Upper lobe of left lung (tissue), 6 donors: Measurements from ENCODE around the gene AP1AR. TPM values are rescaled to one million over a fixed set of nuclear protein-coding genes. Genes with fewer than 3 reads are reported as not detected.
"Not testable (repeated sequence)": the region's sequence is repeated elsewhere in the genome, so short reads cannot be mapped to it uniquely, and the experiment has no call there.

Experiments used
- ATAC-seq, 2 donors: fragments of 200-7000 bp; cut with Tn5 transposase; one replicate each; pipeline ENCODE4 v1.9.1; 2022; ENCODE audit warnings: mild to moderate bottlenecking in 2 of 2, moderate library complexity in 2 of 2; ENCODE audit not compliant: low FRiP score in 2 of 2
- DNase-seq, 2 donors: peaks; one replicate each; pipeline ENCODE4 v3.0.0-alpha.2; 2019 to 2020
- H3K27ac ChIP-seq, 4 donors: fragments of 200-600 bp; sonication (generic); one replicate each; pipeline ENCODE4 v1.5.1; 2016 to 2019
- H3K27me3 ChIP-seq, 4 donors: fragments of 200-600 bp; sonication (generic); one replicate each; pipeline ENCODE4 v1.5.1; 2017 to 2019
- H3K36me3 ChIP-seq, 4 donors: fragments of 200-600 bp; sonication (generic); one replicate each; pipeline ENCODE4 v1.5.1; 2016 to 2019
- H3K4me1 ChIP-seq, 4 donors: fragments of 200-600 bp; sonication (generic); one replicate each; pipeline ENCODE4 v1.5.1; 2018 to 2019
- H3K4me3 ChIP-seq, 4 donors: fragments of 200-600 bp; sonication (generic); one replicate each; pipeline ENCODE4 v1.5.1; 2017 to 2019; ENCODE audit warnings: mild to moderate bottlenecking in 2 of 4, moderate library complexity in 1 of 4
- H3K9me3 ChIP-seq, 4 donors: fragments of 200-600 bp; sonication (generic); one replicate each; pipeline ENCODE4 v1.5.1; 2018 to 2019
- EP300 ChIP-seq, 4 donors: sonication (generic); formaldehyde crosslinking; IDR thresholded peaks; one replicate each; pipeline ENCODE4 v1.5.1; 2017; ENCODE audit warnings: antibody characterized with exemption in 4 of 4, control low read depth in 2 of 4
- POLR2A ChIP-seq, 4 donors: fragments of 450-650 bp; IDR thresholded peaks; one replicate each; pipeline ENCODE4 v1.5.1; 2016 to 2017; ENCODE audit warnings: antibody characterized with exemption in 4 of 4, mild to moderate bottlenecking in 2 of 4
- POLR2AphosphoS5 ChIP-seq, 2 donors: sonication (generic); formaldehyde crosslinking; IDR thresholded peaks; one replicate each; pipeline ENCODE4 v1.5.1; 2017; ENCODE audit warnings: antibody characterized with exemption in 2 of 2
- WGBS, 2 donors: methylation state at CpG; one replicate each; pipeline ENCODE4 v1.1.5; 2017 to 2018; 5-methylcytosine and 5-hydroxymethylcytosine counted together
- total RNA-seq, 6 donors: library from RNA; depleted of rRNA in 4 of 6; stranded (reverse); fragments of >200 nt in 4 of 6; gene quantifications; one replicate each; pipeline versions ENCODE4 v1.1.0 to v1.2.1, GENCODE V29; 2016 to 2021
- TF ChIP-seq, protein P1 (sequence below), 6 experiments: fragments of 450-650 bp in 4 of 6; fragments of 200-600 bp in 2 of 6; sonication (generic) in 2 of 6; IDR thresholded peaks; one replicate each; pipeline ENCODE4 v1.5.1; 2016 to 2019; ENCODE audit warnings: antibody characterized with exemption in 6 of 6
- donor health status: DM: no; HTN: no; CAD: no; lungs with moderate emphysema.
- donor health status: DM: no; HTN: yes; CAD: no; lungs with severe emphysema.

AP1AR gene
- total RNA-seq, 6 donors from 2014 or later: 21.9 to 25.1 (median 24.1) TPM

DNA sequence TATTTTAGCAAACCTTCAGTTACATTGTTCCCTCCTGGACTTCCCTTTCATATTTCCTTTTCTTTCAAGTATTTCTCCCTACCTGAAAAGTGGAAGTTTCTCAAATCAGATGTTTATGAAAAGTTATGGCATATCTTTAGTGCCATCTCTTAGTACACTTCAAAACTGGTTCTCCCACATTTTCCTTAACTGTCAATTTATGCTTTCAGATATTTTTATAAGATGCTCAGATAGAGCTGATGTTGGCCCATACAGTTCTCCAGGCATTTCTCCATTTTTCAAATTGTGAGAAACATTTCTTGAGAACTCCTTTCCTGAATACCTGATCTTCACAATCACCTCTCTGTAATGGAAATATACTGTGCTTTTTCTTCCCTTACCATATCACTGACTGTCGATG lies 32.5 kb upstream of the AP1AR start:
- TF ChIP-seq EP300 (IDR thresholded peaks at IDR 0.05): no peak
- TF ChIP-seq POLR2AphosphoS5 (IDR thresholded peaks at IDR 0.05): no peak
- TF ChIP-seq POLR2A (IDR thresholded peaks at IDR 0.05): no peak
- TF ChIP-seq, protein P1, sequence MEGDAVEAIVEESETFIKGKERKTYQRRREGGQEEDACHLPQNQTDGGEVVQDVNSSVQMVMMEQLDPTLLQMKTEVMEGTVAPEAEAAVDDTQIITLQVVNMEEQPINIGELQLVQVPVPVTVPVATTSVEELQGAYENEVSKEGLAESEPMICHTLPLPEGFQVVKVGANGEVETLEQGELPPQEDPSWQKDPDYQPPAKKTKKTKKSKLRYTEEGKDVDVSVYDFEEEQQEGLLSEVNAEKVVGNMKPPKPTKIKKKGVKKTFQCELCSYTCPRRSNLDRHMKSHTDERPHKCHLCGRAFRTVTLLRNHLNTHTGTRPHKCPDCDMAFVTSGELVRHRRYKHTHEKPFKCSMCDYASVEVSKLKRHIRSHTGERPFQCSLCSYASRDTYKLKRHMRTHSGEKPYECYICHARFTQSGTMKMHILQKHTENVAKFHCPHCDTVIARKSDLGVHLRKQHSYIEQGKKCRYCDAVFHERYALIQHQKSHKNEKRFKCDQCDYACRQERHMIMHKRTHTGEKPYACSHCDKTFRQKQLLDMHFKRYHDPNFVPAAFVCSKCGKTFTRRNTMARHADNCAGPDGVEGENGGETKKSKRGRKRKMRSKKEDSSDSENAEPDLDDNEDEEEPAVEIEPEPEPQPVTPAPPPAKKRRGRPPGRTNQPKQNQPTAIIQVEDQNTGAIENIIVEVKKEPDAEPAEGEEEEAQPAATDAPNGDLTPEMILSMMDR (IDR thresholded peaks at IDR 0.05): no peak
- Histone ChIP-seq H3K4me3 (no peak overlapping the region), H3K27me3 (no peaks in the 10 kb centered on the region), H3K4me1 (no peaks in the 10 kb centered on the region), H3K9me3 (no peaks in the 10 kb centered on the region), H3K27ac (no peak overlapping the region), H3K36me3 (no peaks in the 10 kb centered on the region)
- DNase-seq (no peak), ATAC-seq (no peak)
- WGBS, 2 donors: 67 to 74% methylated on average over 1 of the region's 1 CpG

DNA sequence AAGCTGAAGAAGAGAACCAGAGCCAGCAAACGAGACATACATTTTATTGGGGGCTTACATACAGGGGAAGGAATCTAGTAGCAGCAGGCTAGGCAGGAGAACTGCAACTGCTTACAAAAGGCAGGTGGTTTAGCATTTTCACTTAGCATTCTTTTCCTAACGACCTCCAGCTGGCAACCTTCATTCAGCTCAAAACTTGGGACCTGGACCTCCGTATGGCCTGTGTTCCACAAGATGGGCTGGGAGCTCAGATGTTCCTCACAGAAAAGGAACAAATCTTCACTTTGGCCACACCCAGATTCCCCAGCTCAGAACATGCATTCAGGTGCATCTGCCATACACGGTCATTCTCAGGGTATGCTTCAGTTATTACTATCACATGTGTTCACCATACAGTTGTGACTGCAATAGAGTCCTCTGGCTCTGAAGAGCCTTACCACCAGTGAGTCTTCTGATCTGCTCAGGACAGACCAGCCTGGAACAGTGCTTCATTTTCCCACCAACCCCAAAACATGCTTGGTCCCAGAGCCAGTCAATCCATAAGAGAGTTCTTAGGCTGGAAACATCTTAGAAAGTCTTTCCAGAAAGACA lies 29.6 kb upstream of the AP1AR start:
- no peaks in the 10 kb centered on the region for H3K36me3 ChIP-seq
- H3K27ac ChIP-seq: no peak overlapping the region
- H3K27me3 ChIP-seq: no peaks in the 10 kb centered on the region
- no peaks in the 10 kb centered on the region for H3K9me3 ChIP-seq
- DNase-seq (no peak), ATAC-seq (no peak)
- TF ChIP-seq, protein P1 (IDR thresholded peaks at IDR 0.05): no peak
- TF ChIP-seq EP300 (IDR thresholded peaks at IDR 0.05): no peak
- no peak for TF ChIP-seq POLR2AphosphoS5 (IDR thresholded peaks at IDR 0.05)
- TF ChIP-seq POLR2A (IDR thresholded peaks at IDR 0.05): no peak
- no peaks in the 10 kb centered on the region for H3K4me1 ChIP-seq
- no peak overlapping the region for H3K4me3 ChIP-seq
- 81 to 88% methylated on average over 4 of the region's 4 CpGs for WGBS, 2 donors

DNA sequence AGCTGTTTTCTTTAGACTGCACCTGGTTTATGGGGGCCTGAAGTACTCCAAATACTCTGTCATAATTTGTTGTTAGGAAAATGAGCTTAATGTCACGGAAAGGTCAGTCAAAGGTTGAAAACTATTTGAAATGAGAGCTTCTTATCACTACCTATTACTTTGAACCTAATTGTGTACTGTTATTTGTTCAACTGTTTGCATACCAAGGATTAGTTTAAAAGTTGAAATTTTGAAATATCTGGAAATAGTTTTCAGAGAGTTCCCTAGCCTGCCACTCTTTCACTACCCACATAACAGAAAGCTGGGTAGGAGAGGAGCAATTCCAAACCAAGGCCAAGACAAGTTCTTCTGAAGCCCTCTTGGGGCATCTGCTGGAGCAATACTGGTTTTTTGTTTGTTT lies 28.0 kb upstream of the AP1AR start:
- Histone ChIP-seq H3K4me3 (no peak overlapping the region), H3K27me3 (no peaks in the 10 kb centered on the region), H3K27ac (no peak overlapping the region), H3K9me3 (no peaks in the 10 kb centered on the region), H3K36me3 (no peaks in the 10 kb centered on the region), H3K4me1 (no peaks in the 10 kb centered on the region)
- no peak for TF ChIP-seq POLR2A (IDR thresholded peaks at IDR 0.05)
- no peak for TF ChIP-seq EP300 (IDR thresholded peaks at IDR 0.05)
- no peak for TF ChIP-seq POLR2AphosphoS5 (IDR thresholded peaks at IDR 0.05)
- TF ChIP-seq, protein P1 (IDR thresholded peaks at IDR 0.05): no peak
- WGBS, 2 donors: 92 to 100% methylated on average over 1 of the region's 1 CpG
- DNase-seq: no peak
- no peak for ATAC-seq

- no peaks in the 10 kb centered on the region for H3K27me3 ChIP-seq
- no peak overlapping the region for H3K27ac ChIP-seq
- no peaks in the 10 kb centered on the region for H3K36me3 ChIP-seq
- H3K4me3 ChIP-seq: no peak overlapping the region
- H3K4me1 ChIP-seq: no peaks in the 10 kb centered on the region
- ATAC-seq: no peak
- WGBS, 2 donors: 70 to 74% methylated on average over 2 of the region's 2 CpGs
- no peak for DNase-seq
- H3K9me3 ChIP-seq: no peaks in the 10 kb centered on the region
- TF ChIP-seq POLR2AphosphoS5 (IDR thresholded peaks at IDR 0.05): no peak
- no peak for TF ChIP-seq POLR2A (IDR thresholded peaks at IDR 0.05)
- TF ChIP-seq, protein P1 (IDR thresholded peaks at IDR 0.05): no peak
- TF ChIP-seq EP300 (IDR thresholded peaks at IDR 0.05): no peak
Observed at GRCh38 chr4:112206431-112206830, 25.2 kb upstream of the AP1AR start.

- WGBS, 2 donors: 88 to 90% methylated on average over 7 of the region's 7 CpGs
- not testable (repeated sequence) for H3K4me3 ChIP-seq, DNase-seq, H3K27me3 ChIP-seq, H3K27ac ChIP-seq, ATAC-seq, H3K4me1 ChIP-seq, H3K9me3 ChIP-seq, H3K36me3 ChIP-seq
Observed at GRCh38 chr4:112208137-112209095, 23.2 kb upstream of the AP1AR start.
